Measurements from ENCODE around the gene INPP5A. TPM values are rescaled to one million over a fixed set of nuclear protein-coding genes. Genes with fewer than 3 reads are reported as not detected.

INPP5A gene
- total and polyA plus RNA-seq, 9 of the 15 experiments (the other 6 are each of a cell fraction or from before 2014, with no cell fraction given): 0.66 to 11.6 (median 7.7) TPM

DNA sequence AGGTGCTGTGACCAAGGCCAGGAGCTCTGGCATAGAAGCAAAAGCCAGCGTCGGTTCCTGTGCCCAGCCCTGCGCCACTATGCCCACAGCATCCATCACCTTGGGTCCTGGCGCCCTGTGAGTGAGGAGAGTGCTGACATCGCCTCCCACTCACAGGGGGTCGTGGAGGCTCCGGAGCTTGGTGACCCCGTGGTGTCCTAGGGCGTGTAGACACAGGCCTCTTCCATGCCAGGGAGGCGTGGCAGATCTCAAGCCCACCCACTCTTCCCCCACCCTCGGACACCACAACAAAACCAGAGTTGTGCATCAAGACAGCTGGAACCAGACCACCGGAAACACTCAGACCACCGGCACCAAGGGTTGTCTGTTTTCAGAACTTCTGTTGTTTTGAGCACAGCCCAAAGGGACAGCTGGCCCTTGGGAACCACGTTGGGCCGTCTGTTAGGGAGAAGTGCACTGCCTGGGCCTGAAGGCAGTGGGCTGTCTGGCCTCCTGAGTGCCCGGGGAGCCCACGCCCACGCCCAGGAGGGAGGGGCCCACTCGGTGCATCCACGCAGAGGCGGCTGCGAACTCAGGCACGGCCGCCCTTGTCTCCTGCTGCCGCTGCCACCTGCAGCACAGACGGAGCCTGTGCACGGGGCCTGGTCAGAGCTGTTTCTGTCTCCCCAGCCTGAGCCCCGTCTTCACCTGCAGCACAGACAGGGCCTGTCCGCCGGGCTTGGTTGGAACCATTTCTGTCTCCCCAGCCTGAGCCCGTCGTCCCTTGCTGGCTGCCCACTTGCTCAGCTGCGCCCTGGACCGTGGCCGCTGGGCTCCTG lies 106.3 kb downstream of the INPP5A start:
- Histone ChIP-seq H3K9me1 (ENCODE audit: control insufficient read depth, insufficient read depth, low read length) (no peaks in the 10 kb centered on the region), H3K4me3 (no peak overlapping the region), H3K27ac (ENCODE audit: extremely low read depth, low read depth, low read length) (no peak overlapping the region), H3K79me2 (ENCODE audit: control insufficient read depth, insufficient read depth, low read length) (no peaks in the 10 kb centered on the region), H3K27me3 (ENCODE audit: control insufficient read depth in 2 of 2, insufficient read depth in 2 of 2, low read length in 2 of 2) (peaks cover 0 to 23% of the 10 kb centered on the region in 2 experiments; a peak in 2 of 5 replicates), H2AFZ (ENCODE audit: low read depth, low read length) (no peak overlapping the region), H3K4me2 (ENCODE audit: insufficient read depth, low read length) (no peak overlapping the region), H3K4me1 (replicated peaks in 1 of 2; ENCODE audit: control insufficient read depth in 2 of 2, insufficient read depth in 2 of 2, low read length in 2 of 2) (peaks cover 0 to 7% of the 10 kb centered on the region in 2 experiments; a peak in 2 of 5 replicates), H3K9ac (ENCODE audit: insufficient read depth in 1 of 2, low read depth in 2 of 2, low read length in 2 of 2) (no peak overlapping the region), H3K9me3 (replicated peaks; ENCODE audit: control insufficient read depth, insufficient read depth, low read depth, low read length) (no peaks in the 10 kb centered on the region), H3K36me3 (ENCODE audit: control insufficient read depth, insufficient read depth, low read length) (no peaks in the 10 kb centered on the region), H4K20me1 (replicated peaks; ENCODE audit: control insufficient read depth, insufficient read depth, low read length) (no peaks in the 10 kb centered on the region)
- DNase-seq (ENCODE audit: extremely low read depth in 1 of 4, low spot score in 3 of 4): no peak
- no TSS peak for BruUV-seq (replicated peaks)
- TF ChIP-seq GTF2F1 (IDR thresholded peaks at IDR 0.05; ENCODE audit: low read depth, low read length) (no peak), TCF7 (IDR thresholded peaks at IDR 0.05; ENCODE audit: borderline replicate concordance) (no peak)
- in situ Hi-C loops (cut with MboI): no loop called here
- intact Hi-C loops (cut with micrococcal nuclease): no loop called here
- POLR2A ChIA-PET: interaction anchor here (0.6 to 0.7 kb wide), 3 partner anchors 159 to 671 kb away, joined by 3 read pairs; no protein-coding TSS in a partner anchor
- FAIRE-seq: no peak
- CTCF ChIA-PET (ENCODE audit: low intra/inter-chr PET ratio): no interaction called here
- ATAC-seq: no peak
- WGBS (ENCODE audit: insufficient coverage, low coverage, missing lambda C conversion rate): 47% methylated on average over 27 of the region's 35 CpGs

GRCh38 chr10:132644527-132645246 lies 107.1 kb downstream of the INPP5A start:
- CTCF ChIA-PET (ENCODE audit: low intra/inter-chr PET ratio): no interaction called here
- DNase-seq (ENCODE audit: extremely low read depth in 1 of 4, low spot score in 3 of 4) (no peak), ATAC-seq (no peak), FAIRE-seq (no peak)
- peaks cover 0 to 23% of the 10 kb centered on the region in 2 experiments; a peak in 2 of 5 replicates for H3K27me3 ChIP-seq (ENCODE audit: control insufficient read depth in 2 of 2, insufficient read depth in 2 of 2, low read length in 2 of 2)
- H3K4me2 ChIP-seq (ENCODE audit: insufficient read depth, low read length): no peak overlapping the region
- intact Hi-C loops (cut with micrococcal nuclease) (no loop called here), in situ Hi-C loops (cut with MboI) (no loop called here)
- H3K4me1 ChIP-seq (replicated peaks in 1 of 2; ENCODE audit: control insufficient read depth in 2 of 2, insufficient read depth in 2 of 2, low read length in 2 of 2): peaks cover 0 to 7% of the 10 kb centered on the region in 2 experiments; a peak in 2 of 5 replicates
- WGBS (ENCODE audit: insufficient coverage, low coverage, missing lambda C conversion rate): 86% methylated on average over 19 of the region's 30 CpGs
- no peak overlapping the region for H3K4me3 ChIP-seq
- no peaks in the 10 kb centered on the region for H4K20me1 ChIP-seq (replicated peaks; ENCODE audit: control insufficient read depth, insufficient read depth, low read length)
- H3K27ac ChIP-seq (ENCODE audit: extremely low read depth, low read depth, low read length): no peak overlapping the region
- no peaks in the 10 kb centered on the region for H3K9me1 ChIP-seq (ENCODE audit: control insufficient read depth, insufficient read depth, low read length)
- H3K9ac ChIP-seq (ENCODE audit: insufficient read depth in 1 of 2, low read depth in 2 of 2, low read length in 2 of 2): no peak overlapping the region
- no peaks in the 10 kb centered on the region for H3K36me3 ChIP-seq (ENCODE audit: control insufficient read depth, insufficient read depth, low read length)
- BruUV-seq (replicated peaks): no TSS peak
- no peak overlapping the region for H2AFZ ChIP-seq (ENCODE audit: low read depth, low read length)
- POLR2A ChIA-PET: interaction anchor here (0.6 to 0.7 kb wide), 3 partner anchors 159 to 671 kb away, joined by 3 read pairs; no protein-coding TSS in a partner anchor
- H3K79me2 ChIP-seq (ENCODE audit: control insufficient read depth, insufficient read depth, low read length): no peaks in the 10 kb centered on the region
- no peaks in the 10 kb centered on the region for H3K9me3 ChIP-seq (replicated peaks; ENCODE audit: control insufficient read depth, insufficient read depth, low read depth, low read length)
- TF ChIP-seq SRSF3 (IDR thresholded peaks at IDR 0.05; ENCODE audit: insufficient read depth, low read length) (no peak), CEBPG (CRISPR knock-in tag; IDR thresholded peaks at IDR 0.05) (no peak), CEBPG (tag; conservative IDR thresholded peaks at IDR 0.05 in 1 of 2, IDR thresholded peaks at IDR 0.05 in 1 of 2) (no peak), CHCHD3 (CRISPR knock-in tag; IDR thresholded peaks at IDR 0.05) (no peak), FOXP4 (CRISPR knock-in tag; IDR thresholded peaks at IDR 0.05; ENCODE audit: borderline replicate concordance) (no peak), LEF1 (IDR thresholded peaks at IDR 0.05) (no peak), ZNF316 (IDR thresholded peaks at IDR 0.05) (no peak), ZNF24 (IDR thresholded peaks at IDR 0.05) (no peak), TOE1 (IDR thresholded peaks at IDR 0.05; ENCODE audit: borderline replicate concordance) (no peak), TOE1 (CRISPR knock-in tag; IDR thresholded peaks at IDR 0.05; ENCODE audit: borderline replicate concordance, low read depth) (no peak)
- TF ChIP-seq, protein P1, sequence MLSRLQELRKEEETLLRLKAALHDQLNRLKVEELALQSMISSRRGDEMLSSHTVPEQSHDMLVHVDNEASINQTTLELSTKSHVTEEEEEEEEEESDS (CRISPR knock-in tag; IDR thresholded peaks at IDR 0.05): no peak

Measured in K562 (cell line).